Trophoblast cell (in vitro differentiated cells and primary cell): Measurements from ENCODE around the gene CDKN1B. TPM values are rescaled to one million over a fixed set of nuclear protein-coding genes. Genes with fewer than 3 reads are reported as not detected.
A peak's percentile ranks its signal among the peaks of the same experiment; 100 is the strongest.

Experiments
- DNase-seq, 2 donors: peaks; one replicate each; pipeline ENCODE4 v3.0.0-alpha.2; 2016
- H2AFZ ChIP-seq: 2 replicates; pipeline ENCODE4 v1.6.1; 2013; ENCODE audit warnings: low read length, moderate library complexity, mild to moderate bottlenecking; ENCODE audit not compliant: insufficient read depth, poor library complexity
- H2AK5ac ChIP-seq: 2 replicates; pipeline ENCODE4 v1.6.1; 2013; ENCODE audit warnings: mild to moderate bottlenecking, low read length
- H2BK120ac ChIP-seq: 2 replicates; pipeline ENCODE4 v1.6.1; 2013; ENCODE audit warnings: low read length, mild to moderate bottlenecking, moderate library complexity; ENCODE audit not compliant: insufficient read depth, poor library complexity
- H2BK12ac ChIP-seq: 2 replicates; pipeline ENCODE4 v1.6.1; 2013; ENCODE audit warnings: mild to moderate bottlenecking, low read length, moderate library complexity
- H2BK5ac ChIP-seq: 2 replicates; pipeline ENCODE4 v1.6.1; 2013; ENCODE audit warnings: low read length, low read depth, moderate library complexity, mild to moderate bottlenecking; ENCODE audit not compliant: poor library complexity
- H3K14ac ChIP-seq: 2 replicates; pipeline ENCODE4 v1.6.1; 2013; ENCODE audit warnings: mild to moderate bottlenecking, low read length
- H3K18ac ChIP-seq: 2 replicates; pipeline ENCODE4 v1.6.1; 2013; ENCODE audit warnings: mild to moderate bottlenecking, low read length
- H3K23ac ChIP-seq: 2 replicates; pipeline ENCODE4 v1.6.1; 2013; ENCODE audit warnings: low read length
- H3K27ac ChIP-seq: 2 replicates; pipeline ENCODE4 v1.5.1; 2013; ENCODE audit warnings: low read depth, mild to moderate bottlenecking, inconsistent platforms, low read length, moderate library complexity
- H3K27me3 ChIP-seq: 2 replicates; pipeline ENCODE4 v1.6.1; 2013; ENCODE audit warnings: inconsistent platforms, mild to moderate bottlenecking, low read length, moderate library complexity; ENCODE audit not compliant: insufficient read depth
- H3K36me3 ChIP-seq, 2 experiments: 1 replicate in 1 of 2; 2 replicates in 1 of 2; pipeline ENCODE4 v1.6.1; 2013; ENCODE audit warnings: low read length in 2 of 2, mild to moderate bottlenecking in 2 of 2, moderate library complexity in 1 of 2; ENCODE audit not compliant: insufficient read depth in 2 of 2, control insufficient read depth in 1 of 2
- H3K4ac ChIP-seq: 2 replicates; pipeline ENCODE4 v1.6.1; 2013; ENCODE audit warnings: low read depth, mild to moderate bottlenecking, low read length, moderate library complexity
- H3K4me1 ChIP-seq, 2 experiments: 1 replicate in 1 of 2; 2 replicates in 1 of 2; pipeline ENCODE4 v1.6.1; 2013; ENCODE audit warnings: low read length in 2 of 2, mild to moderate bottlenecking in 2 of 2, moderate library complexity in 1 of 2; ENCODE audit not compliant: insufficient read depth in 2 of 2, control insufficient read depth in 1 of 2
- H3K4me2 ChIP-seq: 2 replicates; pipeline ENCODE4 v1.6.1; 2013; ENCODE audit warnings: inconsistent platforms, mild to moderate bottlenecking, low read length, moderate library complexity
- H3K4me3 ChIP-seq: 2 replicates; pipeline ENCODE4 v1.5.1; 2013; ENCODE audit warnings: mild to moderate bottlenecking, low read depth, low read length, inconsistent platforms
- H3K79me1 ChIP-seq: one replicate; pipeline ENCODE4 v1.6.1; 2013; ENCODE audit warnings: low read length
- H3K79me2 ChIP-seq: 2 replicates; pipeline ENCODE4 v1.6.1; 2013; ENCODE audit warnings: low read length, mild to moderate bottlenecking; ENCODE audit not compliant: control insufficient read depth, insufficient read depth, poor library complexity
- H3K9ac ChIP-seq: 2 replicates; pipeline ENCODE4 v1.6.1; 2013; ENCODE audit warnings: mild to moderate bottlenecking, low read length
- H3K9me3 ChIP-seq: 2 replicates; pipeline ENCODE4 v1.6.1; 2013; ENCODE audit warnings: low read depth, mild to moderate bottlenecking, control low read depth, inconsistent platforms, low read length; ENCODE audit not compliant: insufficient read depth
- H4K12ac ChIP-seq: 2 replicates; pipeline ENCODE4 v1.6.1; 2013; ENCODE audit warnings: low read depth, mild to moderate bottlenecking, low read length, moderate library complexity
- H4K8ac ChIP-seq: 2 replicates; pipeline ENCODE4 v1.6.1; 2013; ENCODE audit warnings: low read depth, mild to moderate bottlenecking, low read length, moderate library complexity
- H4K91ac ChIP-seq: one replicate; pipeline ENCODE4 v1.6.1; 2013; ENCODE audit warnings: low read depth, mild to moderate bottlenecking, low read length, moderate library complexity
- WGBS: extraction: QIAGEN DNeasy Blood & Tissue Kit; methylation state at CpG from one replicate; pipeline ENCODE4 v1.1.7; 2013; ENCODE audit warnings: missing lambda C conversion rate; ENCODE audit not compliant: insufficient read length, insufficient coverage; ENCODE audit errors: extremely low coverage; 5-methylcytosine and 5-hydroxymethylcytosine counted together
- polyA plus RNA-seq: library from polyadenylated mRNA; stranded (reverse); fragments of 200-250 nt; gene quantifications from 2 replicates; pipeline ENCODE4 v1.2.3, GENCODE V29; 2013

CDKN1B gene
- polyA plus RNA-seq: 14.3 and 15.3 TPM in 2 replicates

GRCh38 chr12:12716793-12717585 lies at the start of gene CDKN1B:
CDKN1B (plus strand) TSS chr12:12717368; CDS start chr12:12717840, 472 bp downstream.
- no peaks in the 10 kb centered on the region for H3K9me3 ChIP-seq
- H3K27me3 ChIP-seq: no peaks in the 10 kb centered on the region
- DNase-seq: peak; percentile 71 to 81
- peak within 1 kb of the TSS; percentile 69 for H3K18ac ChIP-seq
- peaks cover 12% of the 10 kb centered on the region for H3K79me1 ChIP-seq
- no CpG with 5 or more reads among the region's 81 CpGs for WGBS
- H3K36me3 ChIP-seq: peaks cover 0 to 5% of the 10 kb centered on the region in 2 experiments
- peak within 1 kb of the TSS; percentile 91 for H3K14ac ChIP-seq
- peak within 1 kb of the TSS; percentile 80 for H2BK120ac ChIP-seq
- peak within 1 kb of the TSS; percentile 90 for H4K8ac ChIP-seq
- peak within 1 kb of the TSS; percentile 85 for H4K12ac ChIP-seq
- peaks cover 4 to 5% of the 10 kb centered on the region in 2 experiments for H3K4me1 ChIP-seq
- peak within 1 kb of the TSS; percentile 60 for H3K4ac ChIP-seq
- H2BK5ac ChIP-seq: peak within 1 kb of the TSS; percentile 70
- H2AK5ac ChIP-seq: peak within 1 kb of the TSS; percentile 28
- H2BK12ac ChIP-seq: no peak within 1 kb of the TSS
- no peak within 1 kb of the TSS for H3K23ac ChIP-seq
- H3K4me3 ChIP-seq: peak within 1 kb of the TSS; percentile 95
- H2AFZ ChIP-seq: peak within 1 kb of the TSS; percentile 84
- peak within 1 kb of the TSS; percentile 86 for H4K91ac ChIP-seq
- peak within 1 kb of the TSS; percentile 92 for H3K9ac ChIP-seq
- H3K27ac ChIP-seq: peak within 1 kb of the TSS; percentile 67
- peak within 1 kb of the TSS; percentile 89 for H3K4me2 ChIP-seq
- peaks cover 17% of the 10 kb centered on the region for H3K79me2 ChIP-seq

GRCh38 chr12:12668005-12668404 lies 49.2 kb upstream of the CDKN1B start:
- H2BK5ac ChIP-seq: no peak overlapping the region
- H2BK12ac ChIP-seq: no peak overlapping the region
- no peak overlapping the region for H3K27ac ChIP-seq
- H3K79me1 ChIP-seq: no peaks in the 10 kb centered on the region
- no peak overlapping the region for H4K8ac ChIP-seq
- H3K18ac ChIP-seq: no peak overlapping the region
- no peak overlapping the region for H3K4me2 ChIP-seq
- H2AK5ac ChIP-seq: no peak overlapping the region
- no peak overlapping the region for H3K14ac ChIP-seq
- no peak overlapping the region for H3K4ac ChIP-seq
- H2AFZ ChIP-seq: no peak overlapping the region
- H3K4me3 ChIP-seq: no peak overlapping the region
- no peaks in the 10 kb centered on the region for H3K79me2 ChIP-seq
- H4K12ac ChIP-seq: no peak overlapping the region
- H3K9ac ChIP-seq: no peak overlapping the region
- DNase-seq: no peak
- H3K9me3 ChIP-seq: no peaks in the 10 kb centered on the region
- no peaks in the 10 kb centered on the region for H3K4me1 ChIP-seq
- no peaks in the 10 kb centered on the region for H3K36me3 ChIP-seq
- no peak overlapping the region for H4K91ac ChIP-seq
- WGBS: no CpG with 5 or more reads among the region's 1 CpG
- H3K23ac ChIP-seq: no peak overlapping the region
- H2BK120ac ChIP-seq: no peak overlapping the region
- H3K27me3 ChIP-seq: no peaks in the 10 kb centered on the region

GRCh38 chr12:12669020-12669419 lies 48.1 kb upstream of the CDKN1B start:
- no peak overlapping the region for H4K91ac ChIP-seq
- no peak overlapping the region for H3K23ac ChIP-seq
- H4K12ac ChIP-seq: no peak overlapping the region
- H3K18ac ChIP-seq: no peak overlapping the region
- DNase-seq: no peak
- H3K4me2 ChIP-seq: no peak overlapping the region
- H3K4me3 ChIP-seq: no peak overlapping the region
- no peaks in the 10 kb centered on the region for H3K27me3 ChIP-seq
- no peak overlapping the region for H2AK5ac ChIP-seq
- no peak overlapping the region for H4K8ac ChIP-seq
- no peaks in the 10 kb centered on the region for H3K79me1 ChIP-seq
- H3K9ac ChIP-seq: no peak overlapping the region
- no peak overlapping the region for H2BK120ac ChIP-seq
- H3K27ac ChIP-seq: no peak overlapping the region
- no peaks in the 10 kb centered on the region for H3K9me3 ChIP-seq
- H2AFZ ChIP-seq: no peak overlapping the region
- H2BK5ac ChIP-seq: no peak overlapping the region
- no CpG with 5 or more reads among the region's 2 CpGs for WGBS
- no peaks in the 10 kb centered on the region for H3K79me2 ChIP-seq
- no peaks in the 10 kb centered on the region for H3K4me1 ChIP-seq
- H2BK12ac ChIP-seq: no peak overlapping the region
- no peak overlapping the region for H3K14ac ChIP-seq
- H3K36me3 ChIP-seq: no peaks in the 10 kb centered on the region
- no peak overlapping the region for H3K4ac ChIP-seq

- DNase-seq: no peak
- Histone ChIP-seq H3K18ac (no peak overlapping the region), H3K36me3 (no peaks in the 10 kb centered on the region), H2AK5ac (no peak overlapping the region), H2AFZ (no peak overlapping the region), H3K4ac (no peak overlapping the region), H4K91ac (no peak overlapping the region), H3K14ac (no peak overlapping the region), H4K12ac (no peak overlapping the region), H3K79me1 (no peaks in the 10 kb centered on the region), H3K27me3 (no peaks in the 10 kb centered on the region), H3K79me2 (no peaks in the 10 kb centered on the region), H3K4me2 (no peak overlapping the region), H3K9ac (no peak overlapping the region), H2BK12ac (no peak overlapping the region), H3K4me1 (no peaks in the 10 kb centered on the region), H2BK5ac (no peak overlapping the region), H3K27ac (no peak overlapping the region), H3K4me3 (no peak overlapping the region), H2BK120ac (no peak overlapping the region), H3K23ac (no peak overlapping the region), H3K9me3 (no peaks in the 10 kb centered on the region), H4K8ac (no peak overlapping the region)
- no CpG with 5 or more reads among the region's 8 CpGs for WGBS
These were observed 45.1 kb upstream of the CDKN1B start for GRCh38 chr12:12671850-12672660.
